CD4-positive, CD25-positive, alpha-beta regulatory T cell (primary cell): Measurements from ENCODE around the gene ABCD4. TPM values are rescaled to one million over a fixed set of nuclear protein-coding genes. Genes with fewer than 3 reads are reported as not detected.

Experiments used
- ATAC-seq, 2 donors: fragments of 150-1000 bp; cut with Tn5 transposase; one replicate each; pipeline ENCODE4 v1.10.0; 2021; ENCODE audit warnings: low read depth in 2 of 2, moderate number of reproducible peaks in 2 of 2, moderate library complexity in 1 of 2
- DNase-seq, 3 donors: peaks; one replicate each; pipeline versions ENCODE4 v3.0.0 to v3.0.0-alpha.2; 2012 to 2022; ENCODE audit warnings: mixed read lengths in 1 of 3
- H3K27ac ChIP-seq: one replicate; pipeline ENCODE4 v1.7.0; 2013; ENCODE audit warnings: mild to moderate bottlenecking, low read length; ENCODE audit not compliant: insufficient read depth, poor library complexity, severe bottlenecking
- H3K27me3 ChIP-seq: one replicate; pipeline ENCODE4 v1.7.0; 2013; ENCODE audit warnings: low read length; ENCODE audit not compliant: control insufficient read depth, insufficient read depth
- H3K36me3 ChIP-seq: one replicate; pipeline ENCODE4 v1.7.0; 2013; ENCODE audit warnings: mild to moderate bottlenecking, low read length, moderate library complexity; ENCODE audit not compliant: control insufficient read depth, insufficient read depth
- H3K4me1 ChIP-seq: 2 replicates; pipeline ENCODE4 v1.7.0; 2013; ENCODE audit warnings: mild to moderate bottlenecking, low read length; ENCODE audit not compliant: insufficient read depth, control insufficient read depth, poor library complexity, severe bottlenecking
- H3K4me3 ChIP-seq: one replicate; pipeline ENCODE4 v1.7.0; 2013; ENCODE audit warnings: low read depth, mild to moderate bottlenecking, low read length, moderate library complexity
- H3K9me3 ChIP-seq, 2 experiments: 1 replicate in 1 of 2; 2 replicates in 1 of 2; pipeline ENCODE4 v1.7.0; 2013; ENCODE audit warnings: low read length in 2 of 2, mild to moderate bottlenecking in 1 of 2, moderate library complexity in 1 of 2; ENCODE audit not compliant: control insufficient read depth in 2 of 2
- H3K27ac Mint-ChIP-seq, 3 donors: one replicate each; pipeline ENCODE4 v1.8.0; 2020 to 2022; ENCODE audit warnings: mild to moderate bottlenecking in 3 of 3, mixed read lengths in 3 of 3, moderate library complexity in 2 of 3
- H3K27me3 Mint-ChIP-seq: one replicate; pipeline ENCODE4 v1.8.0; 2022; ENCODE audit warnings: mild to moderate bottlenecking, mixed read lengths
- H3K36me3 Mint-ChIP-seq: one replicate; pipeline ENCODE4 v1.8.0; 2020; ENCODE audit warnings: mixed read lengths
- H3K4me1 Mint-ChIP-seq, 4 donors: one replicate each; pipeline ENCODE4 v1.8.0; 2020 to 2022; ENCODE audit warnings: mixed read lengths in 4 of 4, mild to moderate bottlenecking in 1 of 4
- H3K4me3 Mint-ChIP-seq, 4 donors: one replicate each; pipeline ENCODE4 v1.8.0; 2020 to 2022; ENCODE audit warnings: mild to moderate bottlenecking in 4 of 4, mixed read lengths in 4 of 4, moderate library complexity in 3 of 4
- H3K9me3 Mint-ChIP-seq, 7 donors: one replicate each; pipeline ENCODE4 v1.8.0; 2020 to 2022; ENCODE audit warnings: mixed read lengths in 7 of 7, mild to moderate bottlenecking in 3 of 7, moderate library complexity in 2 of 7
- polyA plus RNA-seq, 4 donors: library from polyadenylated mRNA; unstranded; fragments of 300-500 nt; fragmentation: Illumina TruSeq; gene quantifications; one replicate each; pipeline ENCODE4 v1.2.3, GENCODE V29; 2021
- total RNA-seq: library from RNA; stranded (reverse); gene quantifications from one replicate; pipeline ENCODE4 v1.2.3, GENCODE V29; 2022

The ABCD4 gene
- total RNA-seq (71.4 TPM), polyA plus RNA-seq (10 to 100 TPM; 21.8 to 30.4 (median 26.5) TPM)

- Mint-ChIP-seq H3K4me3 (peak within 1 kb of the TSS; percentile 95 to 100 (median 98)), H3K36me3 (peaks cover 15% of the 10 kb centered on the region), H3K4me1 (peaks cover 0 to 48% (median 22%) of the 10 kb centered on the region in 4 donors), H3K27ac (peak within 1 kb of the TSS; percentile 85 to 100 (median 93)), H3K27me3 (no peaks in the 10 kb centered on the region), H3K9me3 (no peaks in the 10 kb centered on the region)
- DNase-seq: peak; percentile 73 to 92 (median 73)
- Histone ChIP-seq H3K4me1 (peaks cover 26% of the 10 kb centered on the region), H3K9me3 (no peaks in the 10 kb centered on the region), H3K27ac (peak within 1 kb of the TSS; percentile 83), H3K4me3 (peak within 1 kb of the TSS; percentile 90), H3K27me3 (no peaks in the 10 kb centered on the region), H3K36me3 (peaks cover 13% of the 10 kb centered on the region)
- peak; percentile 88 for ATAC-seq
Measured at GRCh38 chr14:74302634-74303569, at the start of gene ABCD4. ABCD4 (minus strand) TSS chr14:74302934; CDS start chr14:74302912, 22 bp downstream.

DNA sequence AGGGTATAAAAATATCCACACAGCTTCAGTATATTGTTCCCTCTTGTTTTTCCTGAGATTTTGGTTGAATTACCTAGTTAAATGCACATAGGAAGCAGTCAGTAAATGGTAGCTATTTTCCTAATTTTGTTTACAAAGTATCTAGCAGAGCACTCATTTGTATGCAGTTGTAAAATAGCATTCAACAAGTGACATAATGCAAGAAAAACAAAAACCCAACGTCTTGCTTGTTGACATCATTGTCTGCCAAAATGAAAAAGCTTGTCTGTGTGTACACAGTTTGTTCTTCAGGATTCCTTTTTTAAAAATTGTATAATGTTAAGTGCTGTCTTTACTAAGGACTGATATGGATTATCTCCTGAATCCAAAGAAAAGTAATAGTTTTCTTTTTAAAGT lies 48.2 kb upstream of the ABCD4 start:
- H3K9me3 Mint-ChIP-seq: no peaks in the 10 kb centered on the region
- no peaks in the 10 kb centered on the region for H3K36me3 Mint-ChIP-seq
- H3K27me3 ChIP-seq: peaks cover 2% of the 10 kb centered on the region
- no peak overlapping the region for H3K4me3 ChIP-seq
- H3K36me3 ChIP-seq: no peaks in the 10 kb centered on the region
- DNase-seq: no peak
- H3K27me3 Mint-ChIP-seq: peaks cover 26% of the 10 kb centered on the region
- no peak overlapping the region for H3K4me3 Mint-ChIP-seq
- H3K4me1 Mint-ChIP-seq: no peaks in the 10 kb centered on the region
- no peak overlapping the region for H3K27ac ChIP-seq
- H3K4me1 ChIP-seq: no peaks in the 10 kb centered on the region
- no peak overlapping the region for H3K27ac Mint-ChIP-seq
- ATAC-seq: no peak
- no peaks in the 10 kb centered on the region for H3K9me3 ChIP-seq

DNA sequence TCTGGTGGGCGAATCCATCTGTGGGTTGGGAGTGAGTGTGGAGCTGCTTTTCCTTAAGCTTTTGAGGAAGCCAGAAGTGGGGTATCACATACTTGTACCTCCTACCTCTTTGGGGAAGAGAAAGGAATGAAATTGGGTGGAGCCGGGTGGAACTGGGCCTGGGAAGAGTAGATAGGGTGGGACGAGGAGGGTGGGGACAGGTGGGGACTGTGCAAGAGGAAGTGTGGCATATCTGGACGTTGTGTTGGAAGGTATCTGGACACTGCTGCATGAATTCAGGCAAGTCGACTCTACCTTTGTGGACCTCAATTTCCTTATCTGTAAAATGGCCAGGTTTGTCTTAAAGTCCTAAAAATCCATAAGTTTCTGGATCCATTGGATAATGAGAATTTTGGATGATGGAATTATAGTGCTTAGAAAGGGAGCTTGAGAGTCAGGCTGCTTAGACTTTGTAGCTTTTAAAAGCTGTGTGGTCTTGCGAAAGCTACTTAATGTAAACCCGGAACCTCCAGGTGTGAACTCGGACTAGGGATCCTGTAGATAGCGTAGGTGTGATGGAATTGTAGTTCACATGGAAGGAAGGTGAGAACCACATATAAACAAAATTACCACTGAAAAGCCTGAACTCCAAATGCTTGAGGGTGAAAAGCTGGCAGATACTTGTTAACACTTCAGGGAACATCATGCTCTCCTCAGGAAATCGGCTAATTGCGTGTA lies 47.6 kb upstream of the ABCD4 start:
- H3K9me3 ChIP-seq: no peaks in the 10 kb centered on the region
- H3K4me3 ChIP-seq: no peak overlapping the region
- no peaks in the 10 kb centered on the region for H3K4me1 ChIP-seq
- H3K4me3 Mint-ChIP-seq: no peak overlapping the region
- H3K27ac ChIP-seq: no peak overlapping the region
- no peak overlapping the region for H3K27ac Mint-ChIP-seq
- no peaks in the 10 kb centered on the region for H3K36me3 ChIP-seq
- H3K4me1 Mint-ChIP-seq: no peaks in the 10 kb centered on the region
- no peaks in the 10 kb centered on the region for H3K36me3 Mint-ChIP-seq
- DNase-seq: no peak
- peaks cover 26% of the 10 kb centered on the region for H3K27me3 Mint-ChIP-seq
- H3K27me3 ChIP-seq: peaks cover 2% of the 10 kb centered on the region
- no peak for ATAC-seq
- no peaks in the 10 kb centered on the region for H3K9me3 Mint-ChIP-seq

DNA sequence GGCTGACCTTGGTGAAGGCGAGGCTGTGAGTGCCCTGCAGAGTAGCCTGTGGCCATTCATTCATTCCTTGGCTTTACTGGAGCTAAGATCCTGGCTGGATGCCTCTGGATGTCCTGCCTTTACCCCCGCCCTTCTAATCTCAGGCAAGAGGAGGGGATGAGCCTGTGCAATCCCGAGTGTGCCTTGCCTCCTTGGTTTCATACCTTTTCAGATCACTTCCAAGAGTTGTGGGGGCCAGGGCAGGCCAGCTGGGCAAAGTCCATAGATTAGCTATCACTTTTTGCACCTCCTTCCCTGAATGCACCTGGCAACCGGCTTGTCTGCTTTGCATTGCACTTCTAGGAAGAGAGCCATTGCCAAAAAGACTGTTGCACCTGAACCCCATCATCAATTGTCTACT lies 47.0 kb upstream of the ABCD4 start:
- no peaks in the 10 kb centered on the region for H3K9me3 Mint-ChIP-seq

DNA sequence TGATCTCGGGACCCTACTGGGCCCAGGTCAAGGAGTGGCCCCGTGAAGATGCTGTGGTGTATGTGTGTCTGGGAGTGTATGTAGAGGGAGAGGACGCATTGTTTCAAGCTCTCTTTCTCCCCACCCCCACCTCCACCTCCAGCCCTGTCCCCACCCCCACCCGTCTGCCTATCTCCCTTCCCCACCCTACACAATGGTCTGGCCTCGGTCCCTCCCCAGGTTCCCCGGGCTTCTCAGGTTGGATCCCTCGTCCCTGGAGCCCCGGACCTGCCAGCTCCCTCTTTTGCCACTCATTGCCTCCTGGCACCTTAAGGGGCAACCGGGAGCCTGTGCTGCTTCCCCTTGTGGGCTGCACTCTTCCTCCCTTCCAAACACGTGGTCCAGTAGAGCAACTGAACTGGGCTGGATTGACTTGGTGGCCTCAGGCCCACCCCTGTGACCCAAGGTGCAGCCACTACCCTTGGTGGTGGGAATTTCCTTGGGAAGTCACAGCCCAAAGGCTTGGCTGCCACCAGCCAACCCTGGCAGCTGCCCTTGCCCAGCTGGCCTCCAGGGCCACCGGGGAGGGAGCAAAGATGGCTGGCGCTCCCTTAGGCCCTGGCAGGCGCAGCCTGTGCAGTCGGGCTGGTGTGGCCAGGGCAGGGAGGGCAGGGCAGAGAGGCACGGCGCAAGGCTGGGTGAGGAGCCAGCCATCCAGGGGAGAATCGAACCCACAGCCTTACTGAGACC lies 46.2 kb upstream of the ABCD4 start:
- no peaks in the 10 kb centered on the region for H3K4me1 ChIP-seq
- H3K27me3 ChIP-seq: peaks cover 2% of the 10 kb centered on the region
- H3K4me3 ChIP-seq: no peak overlapping the region
- H3K4me3 Mint-ChIP-seq: no peak overlapping the region
- H3K9me3 Mint-ChIP-seq: no peaks in the 10 kb centered on the region
- H3K9me3 ChIP-seq: no peaks in the 10 kb centered on the region
- H3K4me1 Mint-ChIP-seq: no peaks in the 10 kb centered on the region
- no peak overlapping the region for H3K27ac Mint-ChIP-seq
- DNase-seq: no peak
- H3K36me3 ChIP-seq: no peaks in the 10 kb centered on the region
- peaks cover 22% of the 10 kb centered on the region for H3K27me3 Mint-ChIP-seq
- no peaks in the 10 kb centered on the region for H3K36me3 Mint-ChIP-seq
- no peak for ATAC-seq
- no peak overlapping the region for H3K27ac ChIP-seq

More for the DNA sequence above, 47.0 kb upstream of the ABCD4 start:
- peaks cover 25% of the 10 kb centered on the region for H3K27me3 Mint-ChIP-seq
- H3K4me3 Mint-ChIP-seq: no peak overlapping the region
- H3K36me3 Mint-ChIP-seq: no peaks in the 10 kb centered on the region
- H3K27ac Mint-ChIP-seq: no peak overlapping the region
- no peaks in the 10 kb centered on the region for H3K4me1 Mint-ChIP-seq
- Histone ChIP-seq H3K36me3 (no peaks in the 10 kb centered on the region), H3K4me3 (no peak overlapping the region), H3K27me3 (peaks cover 2% of the 10 kb centered on the region), H3K27ac (no peak overlapping the region), H3K9me3 (no peaks in the 10 kb centered on the region), H3K4me1 (no peaks in the 10 kb centered on the region)
- ATAC-seq (no peak), DNase-seq (no peak)

GRCh38 chr14:74348241-74348734 lies 45.6 kb upstream of the ABCD4 start, which contains the start of gene VRTN:
VRTN (plus strand) TSS chr14:74348471; CDS start chr14:74356784, 8,313 bp downstream.
- ATAC-seq: no peak
- peaks cover 2% of the 10 kb centered on the region for H3K27me3 ChIP-seq
- H3K27ac ChIP-seq: no peak within 1 kb of the TSS
- no peaks in the 10 kb centered on the region for H3K9me3 ChIP-seq
- H3K4me1 Mint-ChIP-seq: no peaks in the 10 kb centered on the region
- H3K36me3 ChIP-seq: no peaks in the 10 kb centered on the region
- H3K27me3 Mint-ChIP-seq: peaks cover 22% of the 10 kb centered on the region
- peak within 1 kb of the TSS in 1 of 3 donors; percentile 76 for H3K27ac Mint-ChIP-seq
- H3K9me3 Mint-ChIP-seq: no peaks in the 10 kb centered on the region
- H3K4me3 Mint-ChIP-seq: no peak within 1 kb of the TSS
- no peaks in the 10 kb centered on the region for H3K36me3 Mint-ChIP-seq
- H3K4me1 ChIP-seq: no peaks in the 10 kb centered on the region
- no peak for DNase-seq
- no peak within 1 kb of the TSS for H3K4me3 ChIP-seq

GRCh38 chr14:74347795-74348100 lies 45.0 kb upstream of the ABCD4 start:
- Mint-ChIP-seq H3K4me3 (no peak overlapping the region), H3K9me3 (no peaks in the 10 kb centered on the region), H3K4me1 (no peaks in the 10 kb centered on the region), H3K27ac (no peak overlapping the region), H3K27me3 (peaks cover 22% of the 10 kb centered on the region), H3K36me3 (no peaks in the 10 kb centered on the region)
- Histone ChIP-seq H3K4me1 (no peaks in the 10 kb centered on the region), H3K9me3 (no peaks in the 10 kb centered on the region), H3K4me3 (no peak overlapping the region), H3K27ac (no peak overlapping the region), H3K27me3 (peaks cover 2% of the 10 kb centered on the region), H3K36me3 (no peaks in the 10 kb centered on the region)
- DNase-seq: no peak
- no peak for ATAC-seq
